ENCODE measurements around the gene MAPK14.
"Not testable (repeated sequence)": the region's sequence is repeated elsewhere in the genome, so short reads cannot be mapped to it uniquely, and the experiment has no call there.

Gene MAPK14

GRCh38 chr6:36069573-36069972 is 42.0 kb downstream of the MAPK14 start:
- DNase-seq (ENCODE audit: low spot score), result no peak

GRCh38 chr6:36070252-36070651 is 42.6 kb downstream of the MAPK14 start:
- DNase-seq (ENCODE audit: low spot score), result no peak

- no peak for DNase-seq (ENCODE audit: low spot score)
Observed at GRCh38 chr6:36071281-36071680, 43.7 kb downstream of the MAPK14 start.

- DNase-seq (ENCODE audit: low spot score), result no peak
Observed at GRCh38 chr6:36071714-36072113, 44.1 kb downstream of the MAPK14 start.

GRCh38 chr6:36072681-36073080 is 45.1 kb downstream of the MAPK14 start:
- no peak for DNase-seq (ENCODE audit: low spot score)

GRCh38 chr6:36073587-36073986 is 46.0 kb downstream of the MAPK14 start:
- DNase-seq (ENCODE audit: low spot score), result no peak

GRCh38 chr6:36075656-36076055 is 48.0 kb downstream of the MAPK14 start:
- peak; percentile 17 for DNase-seq (ENCODE audit: low spot score)

- DNase-seq (ENCODE audit: low spot score), result no peak
Observed at GRCh38 chr6:36076178-36077063, 48.8 kb downstream of the MAPK14 start.

- no peak for DNase-seq (ENCODE audit: low spot score)
Observed at GRCh38 chr6:36078159-36078558, 50.6 kb downstream of the MAPK14 start.

- DNase-seq (ENCODE audit: low spot score), result no peak
Observed at GRCh38 chr6:36079601-36080000, 52.0 kb downstream of the MAPK14 start.

GRCh38 chr6:36082318-36082717 is 54.7 kb downstream of the MAPK14 start:
- DNase-seq (ENCODE audit: low spot score), result no peak

- DNase-seq (ENCODE audit: low spot score), result no peak
Observed at GRCh38 chr6:36083446-36083845, 55.8 kb downstream of the MAPK14 start.

GRCh38 chr6:36088204-36088603 is 60.6 kb downstream of the MAPK14 start:
- not testable (repeated sequence) for DNase-seq (ENCODE audit: low spot score)

- no peak for DNase-seq (ENCODE audit: low spot score)
Observed at GRCh38 chr6:36089048-36089447, 61.4 kb downstream of the MAPK14 start.

- no peak for DNase-seq (ENCODE audit: low spot score)
Observed at GRCh38 chr6:36094238-36094637, 66.6 kb downstream of the MAPK14 start.

GRCh38 chr6:36094753-36095496 is 67.3 kb downstream of the MAPK14 start:
- peak; percentile 75 for DNase-seq (ENCODE audit: low spot score)

GRCh38 chr6:36095497-36096391 is 68.1 kb downstream of the MAPK14 start:
- DNase-seq (ENCODE audit: low spot score), result no peak

- no peak for DNase-seq (ENCODE audit: low spot score)
Observed at GRCh38 chr6:36098253-36098919, 70.8 kb downstream of the MAPK14 start.

- DNase-seq (ENCODE audit: low spot score), result no peak
Observed at GRCh38 chr6:36098920-36099647, 71.5 kb downstream of the MAPK14 start.

GRCh38 chr6:36099869-36100483 is 72.4 kb downstream of the MAPK14 start:
- no peak for DNase-seq (ENCODE audit: low spot score)
